T-helper 2 cell (primary cell): Measurements from ENCODE around the gene HACD2.

Source experiments
- DNase-seq, 5 experiments: peaks; one replicate each; pipeline versions ENCODE4 v3.0.0 to v3.0.0-alpha.2; 2012 to 2022

The HACD2 gene

GRCh38 chr3:123444023-123444422, 140.8 kb downstream of the HACD2 start:
- DNase-seq: no peak

- DNase-seq: no peak
These were observed 141.9 kb downstream of the HACD2 start for GRCh38 chr3:123442908-123443307.

GRCh38 chr3:123442125-123442524, 142.7 kb downstream of the HACD2 start:
- DNase-seq: no peak
